GM23338 (cell line): Measurements from ENCODE around the gene ELMO3. TPM values are rescaled to one million over a fixed set of nuclear protein-coding genes. Genes with fewer than 3 reads are reported as not detected.
A peak's percentile ranks its signal among the peaks of the same experiment; 100 is the strongest.

Experiments
- ATAC-seq: fragments of 200-7000 bp; cut with Tn5 transposase; 3 replicates; pipeline ENCODE4 v1.9.1; 2020
- DNase-seq: peaks from one replicate; pipeline ENCODE4 v3.0.0-alpha.2; 2015; ENCODE audit warnings: low spot score
- H2AFZ ChIP-seq: fragments of 200-600 bp; sonication (generic); 2 replicates; pipeline ENCODE4 v1.8.0; 2016; ENCODE audit warnings: antibody characterized with exemption, mild to moderate bottlenecking, moderate library complexity
- H3F3A ChIP-seq: fragments of 200-600 bp; sonication (generic); replicated peaks from 2 replicates; pipeline ENCODE4 v1.8.0; 2017; ENCODE audit warnings: antibody characterized with exemption, mixed run types, low read depth
- H3K27ac ChIP-seq: fragments of 200-600 bp; sonication (generic); 2 replicates; pipeline ENCODE4 v1.6.1; 2016; ENCODE audit warnings: low read depth
- H3K27me3 ChIP-seq: fragments of 200-600 bp; sonication (generic); 2 replicates; pipeline ENCODE4 v1.8.0; 2016; ENCODE audit warnings: mild to moderate bottlenecking, mixed run types, moderate library complexity; ENCODE audit not compliant: insufficient read depth
- H3K36me3 ChIP-seq: fragments of 200-600 bp; sonication (generic); 2 replicates; pipeline ENCODE4 v1.8.0; 2016; ENCODE audit warnings: mild to moderate bottlenecking; ENCODE audit not compliant: insufficient read depth
- H3K4me1 ChIP-seq: fragments of 200-600 bp; sonication (generic); 2 replicates; pipeline ENCODE4 v1.8.0; 2016; ENCODE audit warnings: mild to moderate bottlenecking, moderate library complexity; ENCODE audit not compliant: insufficient read depth
- H3K4me2 ChIP-seq: fragments of 200-600 bp; sonication (generic); 2 replicates; pipeline ENCODE4 v1.7.1; 2017; ENCODE audit warnings: mixed run types
- H3K4me3 ChIP-seq: fragments of 200-600 bp; sonication (generic); 2 replicates; pipeline ENCODE4 v1.6.1; 2016; ENCODE audit warnings: mixed run types
- H3K79me2 ChIP-seq: fragments of 200-600 bp; sonication (generic); replicated peaks from 2 replicates; pipeline ENCODE4 v1.8.0; 2017; ENCODE audit warnings: mild to moderate bottlenecking; ENCODE audit not compliant: insufficient read depth
- H3K9me2 ChIP-seq: fragments of 200-600 bp; sonication (generic); 2 replicates; pipeline ENCODE4 v1.8.0; 2017; ENCODE audit not compliant: insufficient read depth
- H4K20me1 ChIP-seq: fragments of 200-600 bp; sonication (generic); replicated peaks from 2 replicates; pipeline ENCODE4 v1.8.0; 2017; ENCODE audit warnings: mild to moderate bottlenecking; ENCODE audit not compliant: insufficient read depth
- H3K27ac Mint-ChIP-seq: 2 replicates; pipeline ENCODE4 v1.8.0; 2020; ENCODE audit warnings: inconsistent platforms, mild to moderate bottlenecking, moderate library complexity, mixed read lengths
- H3K27me3 Mint-ChIP-seq: 3 replicates; pipeline ENCODE4 v1.8.0; 2022; ENCODE audit warnings: low read depth, mild to moderate bottlenecking, moderate library complexity, mixed read lengths, inconsistent platforms; ENCODE audit not compliant: insufficient read depth, poor library complexity
- H3K36me3 Mint-ChIP-seq: 3 replicates; pipeline ENCODE4 v1.8.0; 2021; ENCODE audit warnings: low read depth, mild to moderate bottlenecking, inconsistent platforms, moderate library complexity, mixed read lengths
- H3K4me1 Mint-ChIP-seq: 3 replicates; pipeline ENCODE4 v1.8.0; 2020; ENCODE audit warnings: mild to moderate bottlenecking, inconsistent platforms, mixed read lengths
- H3K4me3 Mint-ChIP-seq: 3 replicates; pipeline ENCODE4 v1.8.0; 2021; ENCODE audit warnings: moderate library complexity, mild to moderate bottlenecking, inconsistent platforms, mixed read lengths
- H3K9me3 Mint-ChIP-seq: 3 replicates; pipeline ENCODE4 v1.8.0; 2020; ENCODE audit warnings: moderate library complexity, mild to moderate bottlenecking, inconsistent platforms, mixed read lengths
- CREB1 ChIP-seq: fragments of 250-450 bp; sonication (Bioruptor Pico); IDR thresholded peaks from 2 replicates; pipeline ENCODE4 v1.5.0; 2020; ENCODE audit warnings: low read depth, mild to moderate bottlenecking, moderate library complexity
- EZH2 ChIP-seq: fragments of 200-600 bp; sonication (generic); IDR thresholded peaks from one replicate; pipeline ENCODE4 v1.8.0; 2017; ENCODE audit warnings: antibody characterized with exemption, mild to moderate bottlenecking, low read depth; ENCODE audit not compliant: unreplicated experiment
- EZH2phosphoT487 ChIP-seq: fragments of 200-600 bp; sonication (generic); IDR thresholded peaks from one replicate; pipeline ENCODE4 v1.8.1; 2018; ENCODE audit warnings: antibody characterized with exemption; ENCODE audit not compliant: unreplicated experiment
- JUNB ChIP-seq: IDR thresholded peaks from one replicate; pipeline ENCODE4 v1.6.1; 2016; ENCODE audit warnings: antibody characterized with exemption; ENCODE audit not compliant: unreplicated experiment
- NANOG ChIP-seq: IDR thresholded peaks from 2 replicates; pipeline ENCODE4 v1.6.1; 2016; ENCODE audit warnings: antibody characterized with exemption, borderline replicate concordance
- POLR2AphosphoS5 ChIP-seq: IDR thresholded peaks from 2 replicates; pipeline ENCODE4 v1.6.1; 2016; ENCODE audit warnings: antibody characterized with exemption, low read depth
- STAT1 ChIP-seq: IDR thresholded peaks from one replicate; pipeline ENCODE4 v1.6.1; 2016; ENCODE audit warnings: antibody characterized with exemption; ENCODE audit not compliant: unreplicated experiment
- ZNF114 ChIP-seq: fragments of 250-450 bp; sonication (Bioruptor Pico); IDR thresholded peaks from 2 replicates; pipeline ENCODE4 v1.5.0; 2020; ENCODE audit warnings: mild to moderate bottlenecking, moderate library complexity
- ZNF331 ChIP-seq: fragments of 250-450 bp; sonication (Bioruptor Pico); IDR thresholded peaks from 2 replicates; pipeline ENCODE4 v1.5.0; 2020; ENCODE audit warnings: low read depth, mild to moderate bottlenecking, moderate library complexity
- polyA plus RNA-seq: library from polyadenylated mRNA; unstranded; fragments of >200 nt; fragmentation: Nextera tagmentation; extraction: Ambion mirVana; gene quantifications from 2 replicates; pipeline ENCODE4 v1.2.1, GENCODE V29; 2016
- total RNA-seq: library from RNA; depleted of rRNA; stranded (reverse); fragments of >200 nt; shearing (Covaris generic); gene quantifications from 2 replicates; pipeline ENCODE4 v1.2.3, GENCODE V29; 2014
- TF ChIP-seq, protein P1 (sequence below), 2 experiments: fragments of 200-600 bp in 1 of 2; sonication (generic) in 1 of 2; conservative IDR thresholded peaks; 2 replicates each; pipeline versions ENCODE4 v1.5.1 to v1.6.1; 2016 to 2017; ENCODE audit warnings: antibody characterized with exemption in 2 of 2, low read depth in 2 of 2, mild to moderate bottlenecking in 2 of 2, moderate library complexity in 1 of 2
- TF ChIP-seq, protein P2 (sequence below): fragments of 250-450 bp; sonication (Bioruptor Pico); IDR thresholded peaks from 2 replicates; pipeline ENCODE4 v1.5.0; 2020; ENCODE audit warnings: mild to moderate bottlenecking, moderate library complexity
- TF ChIP-seq, protein P3 (sequence below): IDR thresholded peaks from 2 replicates; pipeline ENCODE4 v1.6.1; 2016; ENCODE audit warnings: antibody characterized with exemption
- TF ChIP-seq, protein P4 (sequence below): IDR thresholded peaks from one replicate; pipeline ENCODE4 v1.6.1; 2018; ENCODE audit warnings: antibody characterized with exemption; ENCODE audit not compliant: unreplicated experiment

The ELMO3 gene
- total and polyA plus RNA-seq, 2 experiments from 2014 or later = 4.7 to 16.2 TPM

DNA sequence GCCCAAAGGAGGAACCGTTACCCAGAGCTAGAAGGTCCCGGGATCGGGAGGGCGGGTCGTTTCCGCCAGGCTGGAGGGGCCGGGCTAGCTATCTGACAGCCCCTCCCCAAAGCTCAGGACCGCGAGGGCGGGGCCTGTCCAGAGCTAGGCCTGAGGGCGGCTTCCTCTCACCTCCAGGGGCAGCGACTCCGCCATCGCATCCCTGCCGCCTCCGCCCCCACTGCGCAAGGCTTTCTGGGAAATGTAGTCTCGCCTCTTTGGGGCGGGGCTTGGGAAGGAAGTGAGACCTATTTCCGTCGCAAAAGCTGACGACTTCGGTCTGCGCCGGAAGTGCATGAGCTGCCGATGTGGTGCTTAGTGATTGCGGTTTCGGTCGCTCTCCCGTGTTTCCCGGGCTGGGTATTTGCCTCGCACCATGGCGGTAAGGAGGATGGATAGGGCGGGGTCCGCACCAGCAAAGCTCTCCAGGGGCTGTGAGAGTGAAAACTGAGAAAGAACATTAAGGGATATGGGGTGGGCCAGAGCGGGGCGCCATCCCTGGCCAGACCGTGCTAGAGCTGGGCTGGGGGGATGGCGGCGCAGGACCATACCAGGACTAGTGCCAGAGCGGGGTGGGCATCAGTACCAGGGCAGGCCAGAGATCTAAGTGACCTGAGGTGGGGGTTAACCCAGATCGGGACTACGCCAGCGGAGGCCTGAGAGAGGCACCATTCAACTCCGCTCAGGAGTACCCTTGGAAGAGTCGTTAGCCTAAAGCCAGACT, 28.1 kb downstream of the ELMO3 start, which contains the start of gene TMEM208:
Gene TMEM208 (plus strand): TSS at position 327 of the 763 bp plus-strand sequence. CDS start 89 bp downstream, at position 416.
- H3K27me3 ChIP-seq = no peaks in the 10 kb centered on the region
- H3K4me2 ChIP-seq = peak within 1 kb of the TSS; percentile 93
- H3K36me3 ChIP-seq = peaks cover 9% of the 10 kb centered on the region; the same call in 1 of the 2 replicates
- Mint-ChIP-seq H3K36me3 (peaks cover 45% of the 10 kb centered on the region), H3K27me3 (peaks cover 20% of the 10 kb centered on the region), H3K9me3 (no peaks in the 10 kb centered on the region), H3K4me1 (peaks cover 14% of the 10 kb centered on the region), H3K4me3 (peak within 1 kb of the TSS; percentile 97), H3K27ac (peak within 1 kb of the TSS; percentile 95)
- no peaks in the 10 kb centered on the region for H3K9me2 ChIP-seq
- no peaks in the 10 kb centered on the region for H3F3A ChIP-seq
- H4K20me1 ChIP-seq = peaks cover 5% of the 10 kb centered on the region; the same call in 1 of the 2 replicates
- peak within 1 kb of the TSS; percentile 86 for H3K4me3 ChIP-seq
- TF ChIP-seq ZNF331 (CRISPR knock-in tag) = no peak
- TF ChIP-seq EZH2 = no peak
- TF ChIP-seq, protein P1, sequence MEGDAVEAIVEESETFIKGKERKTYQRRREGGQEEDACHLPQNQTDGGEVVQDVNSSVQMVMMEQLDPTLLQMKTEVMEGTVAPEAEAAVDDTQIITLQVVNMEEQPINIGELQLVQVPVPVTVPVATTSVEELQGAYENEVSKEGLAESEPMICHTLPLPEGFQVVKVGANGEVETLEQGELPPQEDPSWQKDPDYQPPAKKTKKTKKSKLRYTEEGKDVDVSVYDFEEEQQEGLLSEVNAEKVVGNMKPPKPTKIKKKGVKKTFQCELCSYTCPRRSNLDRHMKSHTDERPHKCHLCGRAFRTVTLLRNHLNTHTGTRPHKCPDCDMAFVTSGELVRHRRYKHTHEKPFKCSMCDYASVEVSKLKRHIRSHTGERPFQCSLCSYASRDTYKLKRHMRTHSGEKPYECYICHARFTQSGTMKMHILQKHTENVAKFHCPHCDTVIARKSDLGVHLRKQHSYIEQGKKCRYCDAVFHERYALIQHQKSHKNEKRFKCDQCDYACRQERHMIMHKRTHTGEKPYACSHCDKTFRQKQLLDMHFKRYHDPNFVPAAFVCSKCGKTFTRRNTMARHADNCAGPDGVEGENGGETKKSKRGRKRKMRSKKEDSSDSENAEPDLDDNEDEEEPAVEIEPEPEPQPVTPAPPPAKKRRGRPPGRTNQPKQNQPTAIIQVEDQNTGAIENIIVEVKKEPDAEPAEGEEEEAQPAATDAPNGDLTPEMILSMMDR (conservative IDR thresholded peaks at IDR 0.05; ENCODE audit: low read depth in 2 of 2) = peak; percentile 15 to 39; a peak in 2 of 4 replicates
- TF ChIP-seq CREB1 (CRISPR knock-in tag) = peak; percentile 99
- no peak for TF ChIP-seq EZH2phosphoT487
- TF ChIP-seq, protein P2, sequence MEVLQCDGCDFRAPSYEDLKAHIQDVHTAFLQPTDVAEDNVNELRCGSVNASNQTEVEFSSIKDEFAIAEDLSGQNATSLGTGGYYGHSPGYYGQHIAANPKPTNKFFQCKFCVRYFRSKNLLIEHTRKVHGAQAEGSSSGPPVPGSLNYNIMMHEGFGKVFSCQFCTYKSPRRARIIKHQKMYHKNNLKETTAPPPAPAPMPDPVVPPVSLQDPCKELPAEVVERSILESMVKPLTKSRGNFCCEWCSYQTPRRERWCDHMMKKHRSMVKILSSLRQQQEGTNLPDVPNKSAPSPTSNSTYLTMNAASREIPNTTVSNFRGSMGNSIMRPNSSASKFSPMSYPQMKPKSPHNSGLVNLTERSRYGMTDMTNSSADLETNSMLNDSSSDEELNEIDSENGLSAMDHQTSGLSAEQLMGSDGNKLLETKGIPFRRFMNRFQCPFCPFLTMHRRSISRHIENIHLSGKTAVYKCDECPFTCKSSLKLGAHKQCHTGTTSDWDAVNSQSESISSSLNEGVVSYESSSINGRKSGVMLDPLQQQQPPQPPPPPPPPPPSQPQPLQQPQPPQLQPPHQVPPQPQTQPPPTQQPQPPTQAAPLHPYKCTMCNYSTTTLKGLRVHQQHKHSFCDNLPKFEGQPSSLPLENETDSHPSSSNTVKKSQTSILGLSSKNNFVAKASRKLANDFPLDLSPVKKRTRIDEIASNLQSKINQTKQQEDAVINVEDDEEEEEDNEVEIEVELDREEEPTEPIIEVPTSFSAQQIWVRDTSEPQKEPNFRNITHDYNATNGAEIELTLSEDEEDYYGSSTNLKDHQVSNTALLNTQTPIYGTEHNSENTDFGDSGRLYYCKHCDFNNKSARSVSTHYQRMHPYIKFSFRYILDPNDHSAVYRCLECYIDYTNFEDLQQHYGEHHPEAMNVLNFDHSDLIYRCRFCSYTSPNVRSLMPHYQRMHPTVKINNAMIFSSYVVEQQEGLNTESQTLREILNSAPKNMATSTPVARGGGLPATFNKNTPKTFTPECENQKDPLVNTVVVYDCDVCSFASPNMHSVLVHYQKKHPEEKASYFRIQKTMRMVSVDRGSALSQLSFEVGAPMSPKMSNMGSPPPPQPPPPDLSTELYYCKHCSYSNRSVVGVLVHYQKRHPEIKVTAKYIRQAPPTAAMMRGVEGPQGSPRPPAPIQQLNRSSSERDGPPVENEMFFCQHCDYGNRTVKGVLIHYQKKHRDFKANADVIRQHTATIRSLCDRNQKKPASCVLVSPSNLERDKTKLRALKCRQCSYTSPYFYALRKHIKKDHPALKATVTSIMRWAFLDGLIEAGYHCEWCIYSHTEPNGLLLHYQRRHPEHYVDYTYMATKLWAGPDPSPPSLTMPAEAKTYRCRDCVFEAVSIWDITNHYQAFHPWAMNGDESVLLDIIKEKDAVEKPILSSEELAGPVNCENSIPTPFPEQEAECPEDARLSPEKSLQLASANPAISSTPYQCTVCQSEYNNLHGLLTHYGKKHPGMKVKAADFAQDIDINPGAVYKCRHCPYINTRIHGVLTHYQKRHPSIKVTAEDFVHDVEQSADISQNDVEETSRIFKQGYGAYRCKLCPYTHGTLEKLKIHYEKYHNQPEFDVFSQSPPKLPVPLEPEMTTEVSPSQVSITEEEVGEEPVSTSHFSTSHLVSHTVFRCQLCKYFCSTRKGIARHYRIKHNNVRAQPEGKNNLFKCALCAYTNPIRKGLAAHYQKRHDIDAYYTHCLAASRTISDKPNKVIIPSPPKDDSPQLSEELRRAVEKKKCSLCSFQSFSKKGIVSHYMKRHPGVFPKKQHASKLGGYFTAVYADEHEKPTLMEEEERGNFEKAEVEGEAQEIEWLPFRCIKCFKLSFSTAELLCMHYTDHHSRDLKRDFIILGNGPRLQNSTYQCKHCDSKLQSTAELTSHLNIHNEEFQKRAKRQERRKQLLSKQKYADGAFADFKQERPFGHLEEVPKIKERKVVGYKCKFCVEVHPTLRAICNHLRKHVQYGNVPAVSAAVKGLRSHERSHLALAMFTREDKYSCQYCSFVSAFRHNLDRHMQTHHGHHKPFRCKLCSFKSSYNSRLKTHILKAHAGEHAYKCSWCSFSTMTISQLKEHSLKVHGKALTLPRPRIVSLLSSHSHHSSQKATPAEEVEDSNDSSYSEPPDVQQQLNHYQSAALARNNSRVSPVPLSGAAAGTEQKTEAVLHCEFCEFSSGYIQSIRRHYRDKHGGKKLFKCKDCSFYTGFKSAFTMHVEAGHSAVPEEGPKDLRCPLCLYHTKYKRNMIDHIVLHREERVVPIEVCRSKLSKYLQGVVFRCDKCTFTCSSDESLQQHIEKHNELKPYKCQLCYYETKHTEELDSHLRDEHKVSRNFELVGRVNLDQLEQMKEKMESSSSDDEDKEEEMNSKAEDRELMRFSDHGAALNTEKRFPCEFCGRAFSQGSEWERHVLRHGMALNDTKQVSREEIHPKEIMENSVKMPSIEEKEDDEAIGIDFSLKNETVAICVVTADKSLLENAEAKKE = no peak
- no peak for TF ChIP-seq STAT1
- no peak for TF ChIP-seq ZNF114 (CRISPR knock-in tag)
- TF ChIP-seq POLR2AphosphoS5 = peak; percentile 84
- TF ChIP-seq NANOG = 0 out of 2 replicates have a peak, but pooled peaks have one; percentile 5
- TF ChIP-seq, protein P3, sequence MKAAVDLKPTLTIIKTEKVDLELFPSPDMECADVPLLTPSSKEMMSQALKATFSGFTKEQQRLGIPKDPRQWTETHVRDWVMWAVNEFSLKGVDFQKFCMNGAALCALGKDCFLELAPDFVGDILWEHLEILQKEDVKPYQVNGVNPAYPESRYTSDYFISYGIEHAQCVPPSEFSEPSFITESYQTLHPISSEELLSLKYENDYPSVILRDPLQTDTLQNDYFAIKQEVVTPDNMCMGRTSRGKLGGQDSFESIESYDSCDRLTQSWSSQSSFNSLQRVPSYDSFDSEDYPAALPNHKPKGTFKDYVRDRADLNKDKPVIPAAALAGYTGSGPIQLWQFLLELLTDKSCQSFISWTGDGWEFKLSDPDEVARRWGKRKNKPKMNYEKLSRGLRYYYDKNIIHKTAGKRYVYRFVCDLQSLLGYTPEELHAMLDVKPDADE = peak; percentile 99
- TF ChIP-seq, protein P4, sequence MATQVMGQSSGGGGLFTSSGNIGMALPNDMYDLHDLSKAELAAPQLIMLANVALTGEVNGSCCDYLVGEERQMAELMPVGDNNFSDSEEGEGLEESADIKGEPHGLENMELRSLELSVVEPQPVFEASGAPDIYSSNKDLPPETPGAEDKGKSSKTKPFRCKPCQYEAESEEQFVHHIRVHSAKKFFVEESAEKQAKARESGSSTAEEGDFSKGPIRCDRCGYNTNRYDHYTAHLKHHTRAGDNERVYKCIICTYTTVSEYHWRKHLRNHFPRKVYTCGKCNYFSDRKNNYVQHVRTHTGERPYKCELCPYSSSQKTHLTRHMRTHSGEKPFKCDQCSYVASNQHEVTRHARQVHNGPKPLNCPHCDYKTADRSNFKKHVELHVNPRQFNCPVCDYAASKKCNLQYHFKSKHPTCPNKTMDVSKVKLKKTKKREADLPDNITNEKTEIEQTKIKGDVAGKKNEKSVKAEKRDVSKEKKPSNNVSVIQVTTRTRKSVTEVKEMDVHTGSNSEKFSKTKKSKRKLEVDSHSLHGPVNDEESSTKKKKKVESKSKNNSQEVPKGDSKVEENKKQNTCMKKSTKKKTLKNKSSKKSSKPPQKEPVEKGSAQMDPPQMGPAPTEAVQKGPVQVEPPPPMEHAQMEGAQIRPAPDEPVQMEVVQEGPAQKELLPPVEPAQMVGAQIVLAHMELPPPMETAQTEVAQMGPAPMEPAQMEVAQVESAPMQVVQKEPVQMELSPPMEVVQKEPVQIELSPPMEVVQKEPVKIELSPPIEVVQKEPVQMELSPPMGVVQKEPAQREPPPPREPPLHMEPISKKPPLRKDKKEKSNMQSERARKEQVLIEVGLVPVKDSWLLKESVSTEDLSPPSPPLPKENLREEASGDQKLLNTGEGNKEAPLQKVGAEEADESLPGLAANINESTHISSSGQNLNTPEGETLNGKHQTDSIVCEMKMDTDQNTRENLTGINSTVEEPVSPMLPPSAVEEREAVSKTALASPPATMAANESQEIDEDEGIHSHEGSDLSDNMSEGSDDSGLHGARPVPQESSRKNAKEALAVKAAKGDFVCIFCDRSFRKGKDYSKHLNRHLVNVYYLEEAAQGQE = no peak
- no peak for TF ChIP-seq JUNB
- peak; percentile 100 for DNase-seq
- peaks cover 3% of the 10 kb centered on the region; the same call in 1 of the 2 replicates for H3K4me1 ChIP-seq
- ATAC-seq = peak; percentile 98
- H3K79me2 ChIP-seq = peaks cover 11% of the 10 kb centered on the region
- H3K27ac ChIP-seq = peak within 1 kb of the TSS; percentile 81; the same call in 1 of the 2 replicates
- H2AFZ ChIP-seq = peak within 1 kb of the TSS; percentile 70
